Renal pelvis (tissue), 4 donors: ENCODE measurements around the gene SLC2A11. TPM values are rescaled to one million over a fixed set of nuclear protein-coding genes. Genes with fewer than 3 reads are reported as not detected.
"Not testable (repeated sequence)": the region's sequence is repeated elsewhere in the genome, so short reads cannot be mapped to it uniquely, and the experiment has no call there.

Experiments
- DNase-seq: peaks from one replicate; pipeline ENCODE4 v3.0.0-alpha.2; 2013
- polyA plus RNA-seq, 3 donors: library from polyadenylated mRNA; unstranded; fragments of 120-200 nt; gene quantifications; one replicate each; pipeline ENCODE4 v1.2.1, GENCODE V29; 2013; ENCODE audit not compliant: insufficient read length in 3 of 3

The SLC2A11 gene
- polyA plus RNA-seq, 3 donors: 22.8 to 68.3 (median 61.5) TPM

GRCh38 chr22:23845265-23846080, 12.2 kb upstream of the SLC2A11 start:
- no peak for DNase-seq

- no peak for DNase-seq
Measured at GRCh38 chr22:23846081-23846469, 11.6 kb upstream of the SLC2A11 start.

GRCh38 chr22:23847310-23847920, 10.3 kb upstream of the SLC2A11 start:
- DNase-seq: no peak

GRCh38 chr22:23847991-23848864, 9.4 kb upstream of the SLC2A11 start:
- DNase-seq: no peak

- DNase-seq: peak; percentile 76
Measured at GRCh38 chr22:23849009-23850006, 8.4 kb upstream of the SLC2A11 start.

GRCh38 chr22:23850136-23850611, 7.5 kb upstream of the SLC2A11 start:
- DNase-seq: no peak

GRCh38 chr22:23856721-23857605, 712 bp upstream of the SLC2A11 start:
- DNase-seq: peak; percentile 58

- DNase-seq: no peak
Measured at GRCh38 chr22:23858484-23858815, 775 bp downstream of the SLC2A11 start.

- no peak for DNase-seq
Measured at GRCh38 chr22:23859201-23859600, 1.5 kb downstream of the SLC2A11 start.

- DNase-seq: not testable (repeated sequence)
Measured at GRCh38 chr22:23860187-23860586, 2.5 kb downstream of the SLC2A11 start.

GRCh38 chr22:23862103-23862502, 4.4 kb downstream of the SLC2A11 start:
- no peak for DNase-seq

GRCh38 chr22:23864499-23865154, 7.0 kb downstream of the SLC2A11 start:
- DNase-seq: not testable (repeated sequence)

- DNase-seq: no peak
Measured at GRCh38 chr22:23868580-23868979, 10.9 kb downstream of the SLC2A11 start.

GRCh38 chr22:23874871-23875270, 17.2 kb downstream of the SLC2A11 start:
- no peak for DNase-seq

GRCh38 chr22:23875801-23876200, 18.1 kb downstream of the SLC2A11 start:
- DNase-seq: no peak

GRCh38 chr22:23877566-23877965, 19.9 kb downstream of the SLC2A11 start:
- no peak for DNase-seq

- no peak for DNase-seq
Measured at GRCh38 chr22:23878219-23878618, 20.5 kb downstream of the SLC2A11 start.

- DNase-seq: no peak
Measured at GRCh38 chr22:23882370-23882769, 24.7 kb downstream of the SLC2A11 start.

- DNase-seq: no peak
Measured at GRCh38 chr22:23883658-23884057, 26.0 kb downstream of the SLC2A11 start.

GRCh38 chr22:23884140-23884539, 26.5 kb downstream of the SLC2A11 start:
- DNase-seq: no peak
